ENCODE data around the gene SOX4.

GRCh38 chr6:21554286-21554685 is 39.3 kb upstream of the SOX4 start:
- TF ChIP-seq, protein P1, sequence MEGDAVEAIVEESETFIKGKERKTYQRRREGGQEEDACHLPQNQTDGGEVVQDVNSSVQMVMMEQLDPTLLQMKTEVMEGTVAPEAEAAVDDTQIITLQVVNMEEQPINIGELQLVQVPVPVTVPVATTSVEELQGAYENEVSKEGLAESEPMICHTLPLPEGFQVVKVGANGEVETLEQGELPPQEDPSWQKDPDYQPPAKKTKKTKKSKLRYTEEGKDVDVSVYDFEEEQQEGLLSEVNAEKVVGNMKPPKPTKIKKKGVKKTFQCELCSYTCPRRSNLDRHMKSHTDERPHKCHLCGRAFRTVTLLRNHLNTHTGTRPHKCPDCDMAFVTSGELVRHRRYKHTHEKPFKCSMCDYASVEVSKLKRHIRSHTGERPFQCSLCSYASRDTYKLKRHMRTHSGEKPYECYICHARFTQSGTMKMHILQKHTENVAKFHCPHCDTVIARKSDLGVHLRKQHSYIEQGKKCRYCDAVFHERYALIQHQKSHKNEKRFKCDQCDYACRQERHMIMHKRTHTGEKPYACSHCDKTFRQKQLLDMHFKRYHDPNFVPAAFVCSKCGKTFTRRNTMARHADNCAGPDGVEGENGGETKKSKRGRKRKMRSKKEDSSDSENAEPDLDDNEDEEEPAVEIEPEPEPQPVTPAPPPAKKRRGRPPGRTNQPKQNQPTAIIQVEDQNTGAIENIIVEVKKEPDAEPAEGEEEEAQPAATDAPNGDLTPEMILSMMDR (IDR thresholded peaks at IDR 0.05; ENCODE audit: low read depth, low read length): no peak
- TF ChIP-seq POLR2A (IDR thresholded peaks at IDR 0.05; ENCODE audit: extremely low read depth, insufficient read length): no peak

Measured in NB4 (cell line).